ENCODE measurements around the gene BRD3OS.

GRCh38 chr9:134004881-134005280 is 20.4 kb upstream of the BRD3OS start:
- TF ChIP-seq POLR2A (IDR thresholded peaks at IDR 0.05) (no peak), CTCF (IDR thresholded peaks at IDR 0.05) (no peak), EP300 (IDR thresholded peaks at IDR 0.05) (no peak)

All from gastroesophageal sphincter (tissue), 3 donors.